Caco-2 (cell line): ENCODE data around the gene AXL. TPM values are rescaled to one million over a fixed set of nuclear protein-coding genes. Genes with fewer than 3 reads are reported as not detected.

Experiments
- BruUV-seq: library from RNA; stranded (reverse); fragments of 400-500 nt; replicated peaks from 2 replicates; lab custom pipeline; 2021; lab: Mats Ljungman, UMichigan
- CTCF ChIA-PET: fragments of 300-600 bp; sonication (Branson Sonifier 250); formaldehyde crosslinking; loops from one replicate; lab custom pipeline; 2022; ENCODE audit warnings: antibody characterized with exemption; lab: Charles Lee
- POLR2A ChIA-PET: fragments of 300-600 bp; sonication (Branson Sonifier 250); formaldehyde crosslinking; loops from one replicate; lab custom pipeline; 2022; ENCODE audit warnings: antibody characterized with exemption; lab: Charles Lee
- DNase-seq, 2 experiments: peaks; one replicate each; pipeline versions ENCODE4 v3.0.0 to v3.0.0-alpha.2; 2020 to 2022
- H3K27me3 ChIP-seq: replicated peaks from 2 replicates; pipeline ENCODE4 v1.6.0; 2011; ENCODE audit warnings: low read length; ENCODE audit not compliant: control insufficient read depth, insufficient read depth
- H3K36me3 ChIP-seq: 2 replicates; pipeline ENCODE4 v1.5.1; 2011; ENCODE audit warnings: low read length; ENCODE audit not compliant: control insufficient read depth, insufficient read depth
- H3K4me1 ChIP-seq: fragments of 250-450 bp; sonication (Bioruptor Pico); 2 replicates; pipeline ENCODE4 v1.5.1; 2020; ENCODE audit warnings: mild to moderate bottlenecking
- H3K4me3 ChIP-seq: 2 replicates; pipeline ENCODE4 v1.5.1; 2011; ENCODE audit warnings: low read depth, mild to moderate bottlenecking, control low read depth, low read length
- H3K9me3 ChIP-seq: fragments of 250-450 bp; sonication (Bioruptor Pico); 2 replicates; pipeline ENCODE4 v1.5.1; 2020; ENCODE audit warnings: mild to moderate bottlenecking, moderate library complexity
- H3K27ac Mint-ChIP-seq: one replicate; pipeline ENCODE4 v1.8.0; 2022; ENCODE audit warnings: mixed read lengths; ENCODE audit not compliant: unreplicated experiment
- H3K27me3 Mint-ChIP-seq: one replicate; pipeline ENCODE4 v1.8.0; 2022; ENCODE audit warnings: mixed read lengths; ENCODE audit not compliant: insufficient read depth, unreplicated experiment
- H3K36me3 Mint-ChIP-seq: one replicate; pipeline ENCODE4 v1.8.0; 2022; ENCODE audit warnings: mild to moderate bottlenecking, mixed read lengths; ENCODE audit not compliant: insufficient read depth, unreplicated experiment
- H3K4me1 Mint-ChIP-seq: one replicate; pipeline ENCODE4 v1.8.0; 2022; ENCODE audit warnings: low read depth, mixed read lengths; ENCODE audit not compliant: unreplicated experiment
- H3K4me3 Mint-ChIP-seq: one replicate; pipeline ENCODE4 v1.8.0; 2022; ENCODE audit warnings: mild to moderate bottlenecking, moderate library complexity, mixed read lengths; ENCODE audit not compliant: unreplicated experiment
- H3K9me3 Mint-ChIP-seq: one replicate; pipeline ENCODE4 v1.8.0; 2022; ENCODE audit warnings: mixed read lengths; ENCODE audit not compliant: unreplicated experiment
- CTCF ChIP-seq, 2 experiments: fragments of 200-600 bp in 1 of 2; IDR thresholded peaks; 1 replicate in 1 of 2; 2 replicates in 1 of 2; pipeline versions ENCODE4 v1.5.1 to v1.8.0; 2011 to 2022; ENCODE audit warnings: antibody characterized with exemption in 1 of 2, control low read depth in 1 of 2, inconsistent platforms in 1 of 2, low read depth in 1 of 2, low read length in 1 of 2, mild to moderate bottlenecking in 1 of 2, moderate library complexity in 1 of 2; ENCODE audit not compliant: insufficient read depth in 1 of 2, severe bottlenecking in 1 of 2, unreplicated experiment in 1 of 2
- intact Hi-C: fragments of 100-400 bp; cut with micrococcal nuclease; formaldehyde crosslinking; loops from one replicate; pipeline ENCODE4 v1.10.0; 2022; ENCODE audit not compliant: unreplicated experiment
- total RNA-seq: library from RNA; stranded (reverse); gene quantifications from 2 replicates; pipeline ENCODE4 v1.2.3, GENCODE V29; 2022

The AXL gene
- total RNA-seq, 1 experiment from 2014 or later: 1.2 TPM

- peak within 1 kb of the TSS; percentile 83 for H3K4me3 Mint-ChIP-seq
- H3K4me1 Mint-ChIP-seq: peaks cover 30% of the 10 kb centered on the region
- H3K27me3 ChIP-seq: no peaks in the 10 kb centered on the region
- peak within 1 kb of the TSS; percentile 86 for H3K4me3 ChIP-seq
- H3K36me3 Mint-ChIP-seq: peaks cover 70% of the 10 kb centered on the region
- ChIA-PET CTCF (interaction anchor here (0.5 to 3.8 kb wide), 15 partner anchors 35 to 496 kb away, joined by 3 to 118 read pairs (median 4); partner anchors contain the start of gene TGFB1), POLR2A (interaction anchor here (0.5 to 2.5 kb wide), 13 partner anchors 11 to 658 kb away, joined by 3 to 13 read pairs (median 5); partner anchors contain the start of genes ACTMAP, B9D2 and RAB4B)
- H3K27ac Mint-ChIP-seq: peak within 1 kb of the TSS; percentile 87
- TF ChIP-seq CTCF (IDR thresholded peaks at IDR 0.05; ENCODE audit: insufficient read depth in 1 of 2, low read depth in 1 of 2, low read length in 1 of 2, severe bottlenecking in 1 of 2, unreplicated experiment in 1 of 2): peak; percentile 20 to 46
- H3K27me3 Mint-ChIP-seq: no peaks in the 10 kb centered on the region
- DNase-seq: peak; percentile 99 to 100
- 0 out of 2 replicates have a peak, but pooled peaks cover 3% of the 10 kb centered on the region for H3K36me3 ChIP-seq
- no TSS peak for BruUV-seq
- H3K4me1 ChIP-seq: peaks cover 11% of the 10 kb centered on the region
- no peaks in the 10 kb centered on the region for H3K9me3 Mint-ChIP-seq
- H3K9me3 ChIP-seq: no peaks in the 10 kb centered on the region
- intact Hi-C loops: loop anchor here (1.0 to 2.0 kb wide), 6 partner anchors 38 to 601 kb away; partner anchors contain the start of gene EGLN2
Measured at GRCh38 chr19:41263850-41264580, 45.0 kb downstream of the AXL start, which contains the start of gene HNRNPUL1. HNRNPUL1 (plus strand) TSS chr19:41264372; CDS start chr19:41264504, 132 bp downstream.

- intact Hi-C loops: loop anchor here (2.0 kb wide), 1 partner anchor 466 kb away; the partner anchor contains the start of gene EGLN2
- Histone ChIP-seq H3K4me3 (peak overlapping the region; percentile 86), H3K36me3 (0 out of 2 replicates have a peak, but pooled peaks cover 3% of the 10 kb centered on the region), H3K4me1 (peaks cover 11% of the 10 kb centered on the region), H3K27me3 (no peaks in the 10 kb centered on the region), H3K9me3 (no peaks in the 10 kb centered on the region)
- peak overlapping the region; percentile 87 for H3K27ac Mint-ChIP-seq
- peak overlapping the region; percentile 83 for H3K4me3 Mint-ChIP-seq
- ChIA-PET POLR2A (interaction anchor here (0.6 to 2.5 kb wide), 8 partner anchors 12 to 659 kb away, joined by 3 to 13 read pairs (median 4); partner anchors contain the start of genes B9D2 and RAB4B), CTCF (interaction anchor here (0.5 to 3.8 kb wide), 9 partner anchors 34 to 177 kb away, joined by 3 to 118 read pairs (median 5); partner anchors contain the start of gene TGFB1)
- peak; percentile 73 to 78 for DNase-seq
- H3K27me3 Mint-ChIP-seq: no peaks in the 10 kb centered on the region
- H3K9me3 Mint-ChIP-seq: no peaks in the 10 kb centered on the region
- no TSS peak for BruUV-seq
- peaks cover 78% of the 10 kb centered on the region for H3K36me3 Mint-ChIP-seq
- no peak for TF ChIP-seq CTCF (IDR thresholded peaks at IDR 0.05; ENCODE audit: insufficient read depth in 1 of 2, low read depth in 1 of 2, low read length in 1 of 2, severe bottlenecking in 1 of 2, unreplicated experiment in 1 of 2)
- peaks cover 30% of the 10 kb centered on the region for H3K4me1 Mint-ChIP-seq
Measured at GRCh38 chr19:41264581-41265394, 45.8 kb downstream of the AXL start.
